Measurements from ENCODE around the gene PTGES3.
"Not testable (repeated sequence)": the region's sequence is repeated elsewhere in the genome, so short reads cannot be mapped to it uniquely, and the experiment has no call there.

PTGES3 gene

DNA sequence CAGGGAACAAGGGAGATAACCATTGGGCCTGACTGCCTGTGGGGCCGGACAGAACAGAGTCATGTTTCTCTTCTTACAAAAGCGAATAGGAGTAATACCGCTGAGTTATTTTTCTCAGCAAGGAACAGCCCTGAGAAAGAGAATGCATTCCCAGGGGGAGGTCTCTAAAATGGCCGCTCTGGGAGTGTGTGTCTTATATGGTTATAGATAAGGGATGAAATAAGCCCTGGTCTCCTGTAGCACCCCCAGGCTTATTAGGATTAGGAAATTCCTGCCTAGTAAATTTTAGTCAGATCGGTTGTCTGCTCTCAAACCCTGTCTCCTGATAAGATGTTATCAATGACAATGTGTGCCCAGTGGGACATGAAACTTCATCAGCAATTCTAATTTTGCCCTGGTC, 34.3 kb downstream of the PTGES3 start:
- not testable (repeated sequence) for DNase-seq (ENCODE audit: low spot score)

DNA sequence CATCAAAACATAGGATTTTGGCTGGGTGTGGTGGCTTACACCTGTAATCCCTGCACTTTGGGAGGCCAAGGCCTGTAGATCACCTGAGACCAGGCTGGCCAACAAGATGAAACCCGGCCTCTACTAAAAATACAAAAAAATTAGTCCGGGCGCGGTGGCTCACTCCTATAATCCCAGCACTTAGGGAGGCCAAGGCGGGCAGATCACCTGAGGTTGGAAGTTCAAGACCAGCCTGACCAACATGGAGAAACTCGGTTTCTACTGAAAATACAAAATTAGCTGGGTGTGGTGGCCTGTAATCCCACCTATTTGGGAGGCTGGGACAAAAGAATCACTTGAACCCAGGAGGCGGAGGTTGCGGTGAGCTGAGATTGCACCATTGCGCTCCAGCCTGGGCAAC, 40.1 kb downstream of the PTGES3 start:
- not testable (repeated sequence) for DNase-seq (ENCODE audit: low spot score)

DNA sequence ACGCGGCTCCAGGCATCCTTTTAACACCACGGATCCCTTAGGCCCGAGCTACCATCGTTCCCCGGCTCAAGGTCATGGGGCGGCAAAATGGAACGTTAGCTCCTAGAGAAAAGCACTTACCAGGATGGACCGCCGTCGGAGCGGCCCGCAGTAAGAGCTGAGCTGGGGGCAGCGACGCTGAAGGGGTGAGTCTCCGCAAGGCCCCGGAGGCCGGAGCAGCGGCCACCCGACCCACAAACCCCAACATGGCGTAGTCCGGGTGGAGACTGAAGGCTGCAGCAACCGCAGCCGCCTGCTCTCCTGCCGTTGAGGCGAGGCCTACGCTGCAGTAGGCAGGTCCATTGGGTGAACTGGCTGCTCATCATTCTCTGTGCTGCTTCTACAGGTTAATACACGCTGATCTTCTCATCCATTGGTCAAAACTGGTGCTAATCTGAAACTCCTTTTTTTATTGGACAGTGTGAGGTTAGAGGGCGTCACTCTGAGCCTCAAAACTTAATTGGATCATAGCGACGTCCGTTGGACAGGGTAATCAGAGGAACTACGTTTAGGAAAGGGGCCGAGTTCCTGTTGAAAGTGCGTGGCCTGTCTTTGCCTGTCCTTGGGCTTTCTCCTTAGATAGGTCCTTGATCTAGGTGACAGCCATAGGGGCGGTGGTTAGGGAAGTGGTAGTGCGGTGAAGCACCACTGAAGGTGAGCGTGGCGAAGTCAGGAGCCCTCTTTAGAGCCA, 42.2 kb downstream of the PTGES3 start, which contains the start of gene ATP5F1B:
Gene ATP5F1B, minus strand, starts transcription at position 268 of the 730 bp plus-strand sequence. Its CDS starts 21 bp downstream, at position 247.
- DNase-seq (ENCODE audit: low spot score), result peak; percentile 100

DNA sequence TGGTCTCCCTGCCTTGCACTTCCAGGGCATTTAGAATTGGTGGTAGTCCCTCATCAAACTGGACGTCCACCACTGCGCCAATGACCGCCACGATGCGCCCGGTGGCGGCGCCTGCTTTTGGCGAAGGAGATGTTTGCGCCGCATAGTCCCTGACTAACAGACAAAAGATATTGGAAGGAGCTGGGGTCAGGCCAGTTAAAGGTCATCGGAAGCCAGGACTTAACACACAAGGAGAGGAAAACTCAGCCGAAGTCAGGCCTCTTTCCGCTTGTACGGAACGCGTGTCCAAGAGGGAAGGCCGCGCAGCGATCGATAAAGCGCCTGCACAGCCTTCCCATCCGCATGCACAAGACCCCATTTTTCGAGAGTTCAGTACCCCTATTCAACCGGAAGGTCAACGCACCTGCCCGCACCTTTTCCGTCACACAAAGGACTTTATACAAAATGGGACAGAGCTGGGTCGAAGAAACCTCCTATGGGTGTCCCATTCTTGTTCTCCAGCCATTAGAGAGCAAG, 42.8 kb downstream of the PTGES3 start:
- DNase-seq (ENCODE audit: low spot score), result no peak

DNA sequence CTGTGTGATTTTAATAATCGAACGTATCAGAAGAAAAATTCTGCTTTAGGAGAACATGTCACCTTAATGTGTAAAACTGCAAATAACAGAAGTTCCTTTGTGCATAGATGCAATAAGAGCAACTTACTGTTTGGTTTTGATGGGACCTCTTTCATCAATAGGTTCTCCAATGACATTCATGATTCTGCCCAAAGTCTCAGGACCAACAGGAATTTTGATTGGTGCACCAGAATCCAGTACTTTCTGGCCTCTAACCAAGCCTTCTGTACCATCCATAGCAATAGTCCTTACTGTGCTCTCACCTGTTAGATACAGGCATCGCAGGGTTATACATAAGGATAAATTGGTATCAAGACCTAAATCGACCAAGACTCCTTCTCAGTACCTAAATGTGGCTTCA, 43.4 kb downstream of the PTGES3 start:
- no peak for DNase-seq (ENCODE audit: low spot score)

DNA sequence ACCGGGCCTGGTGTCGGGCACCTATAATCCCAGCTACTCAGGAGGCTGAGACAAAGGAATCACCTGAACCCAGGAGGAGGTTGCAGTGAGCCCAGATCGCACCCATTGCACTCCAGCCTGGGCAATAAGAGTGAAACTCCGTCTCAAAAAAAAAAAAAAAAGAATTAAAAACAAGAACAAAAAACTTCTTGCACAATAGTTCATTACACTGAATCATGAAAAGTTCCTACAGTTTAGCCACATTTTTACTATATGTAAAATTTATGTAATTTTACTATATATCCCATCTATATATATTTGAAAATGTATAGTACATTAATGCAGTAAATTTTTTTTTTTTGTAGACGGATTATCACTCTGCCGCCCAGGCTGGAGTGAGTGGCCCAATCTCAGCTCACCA, 46.9 kb downstream of the PTGES3 start:
- DNase-seq (ENCODE audit: low spot score), result no peak

DNA sequence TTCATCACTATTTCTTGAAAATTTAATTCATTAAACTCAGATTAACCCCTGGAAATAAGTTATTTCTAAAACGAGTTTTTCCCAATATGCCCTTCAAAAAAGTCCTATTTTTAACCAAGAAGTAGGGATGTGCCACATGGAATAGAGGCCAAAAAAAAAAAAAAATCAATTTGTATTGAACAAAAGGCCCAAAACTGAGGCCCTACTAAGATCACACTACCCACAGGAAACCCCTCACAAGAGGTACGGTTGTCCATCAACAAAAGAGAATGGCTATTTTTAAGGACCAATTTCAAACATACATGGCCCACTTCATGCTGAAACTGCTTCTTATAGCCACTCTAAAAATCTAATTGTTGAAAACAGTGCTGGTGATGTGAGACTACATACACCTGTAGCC, 50.5 kb downstream of the PTGES3 start:
- no peak for DNase-seq (ENCODE audit: low spot score)

DNA sequence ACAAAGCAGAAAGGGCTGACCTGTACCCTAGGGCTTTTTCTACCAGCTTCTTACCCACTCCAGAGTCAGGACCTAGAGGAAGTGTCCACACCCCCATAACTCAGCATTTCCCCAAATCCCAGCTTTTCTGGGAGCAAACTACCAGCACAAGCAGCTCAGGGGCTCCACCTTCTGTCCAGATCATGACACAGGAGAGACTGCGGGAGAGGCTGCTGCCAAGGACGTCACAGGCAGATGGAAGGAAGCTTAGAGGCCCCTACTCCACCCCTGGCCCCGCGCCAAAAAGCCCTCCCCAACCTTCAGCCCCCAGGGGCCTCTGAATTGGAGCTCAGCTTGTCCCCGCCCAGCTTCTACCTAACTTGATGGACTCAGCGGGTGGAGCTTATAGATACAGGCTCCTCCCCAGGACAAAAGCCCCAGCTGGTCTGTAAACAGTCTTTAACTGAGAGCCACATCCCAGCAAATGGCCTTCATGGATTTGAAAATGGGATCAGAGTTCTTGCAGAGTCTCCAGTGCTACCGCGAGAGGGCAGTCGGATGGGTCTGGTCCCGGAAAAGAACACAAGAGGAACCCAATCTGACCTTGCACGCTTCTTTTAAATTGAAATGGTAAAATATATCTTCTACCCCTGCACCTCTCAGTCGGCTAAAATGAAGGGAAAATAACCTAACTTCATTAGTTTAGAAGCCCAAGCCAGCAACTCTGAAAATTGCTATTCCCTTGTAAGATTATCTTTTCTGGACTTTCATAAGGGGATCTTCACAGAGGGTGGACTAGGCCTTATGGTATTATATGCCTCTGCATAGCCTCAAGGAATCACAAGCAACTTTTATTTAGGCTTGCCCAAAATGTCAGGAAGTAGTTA, 51.2 kb downstream of the PTGES3 start:
- peak; percentile 100 for DNase-seq (ENCODE audit: low spot score)

DNA sequence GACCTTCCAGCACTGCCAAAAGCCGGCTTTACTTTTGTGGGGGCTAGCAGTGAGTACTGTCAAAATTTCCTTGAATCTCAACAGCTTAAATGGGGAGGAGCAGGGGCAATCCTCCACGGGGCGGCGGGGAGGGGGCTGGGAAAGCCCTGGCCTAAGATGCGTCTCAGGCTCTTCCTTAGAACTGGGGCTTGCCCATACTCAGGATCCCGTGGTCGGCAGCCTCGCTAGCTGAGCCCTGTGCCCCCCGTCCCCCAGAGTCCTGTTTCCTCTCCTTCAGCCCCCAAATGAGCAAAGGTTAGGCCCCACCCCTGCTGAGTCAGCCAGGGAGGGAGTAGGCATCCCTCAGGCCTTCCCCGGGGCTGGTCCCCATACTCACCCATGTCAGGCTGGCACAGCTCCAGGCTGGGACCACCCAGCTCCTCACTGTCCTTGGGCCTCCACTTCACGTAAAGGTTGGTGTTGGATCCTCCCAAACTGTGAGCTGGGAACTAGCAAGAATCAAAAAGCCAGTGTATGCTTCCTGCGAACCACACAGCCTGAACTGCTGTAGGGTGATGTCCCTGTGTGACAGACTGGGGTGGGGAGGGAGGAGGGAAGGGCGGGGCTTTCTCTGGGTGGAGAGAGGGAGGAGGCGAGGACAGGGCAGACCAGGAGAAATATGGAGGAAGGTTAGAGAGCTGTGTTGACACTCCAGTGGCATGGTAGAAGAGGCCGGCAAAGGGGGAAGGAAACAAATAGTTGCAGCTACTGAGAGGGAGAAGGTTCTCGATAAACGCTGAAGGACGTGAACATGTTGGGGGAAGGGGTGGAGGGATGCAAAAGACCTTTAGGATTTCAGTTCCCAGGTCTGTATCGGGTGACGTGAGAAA, 52.0 kb downstream of the PTGES3 start:
- DNase-seq (ENCODE audit: low spot score), result peak; percentile 92

DNA sequence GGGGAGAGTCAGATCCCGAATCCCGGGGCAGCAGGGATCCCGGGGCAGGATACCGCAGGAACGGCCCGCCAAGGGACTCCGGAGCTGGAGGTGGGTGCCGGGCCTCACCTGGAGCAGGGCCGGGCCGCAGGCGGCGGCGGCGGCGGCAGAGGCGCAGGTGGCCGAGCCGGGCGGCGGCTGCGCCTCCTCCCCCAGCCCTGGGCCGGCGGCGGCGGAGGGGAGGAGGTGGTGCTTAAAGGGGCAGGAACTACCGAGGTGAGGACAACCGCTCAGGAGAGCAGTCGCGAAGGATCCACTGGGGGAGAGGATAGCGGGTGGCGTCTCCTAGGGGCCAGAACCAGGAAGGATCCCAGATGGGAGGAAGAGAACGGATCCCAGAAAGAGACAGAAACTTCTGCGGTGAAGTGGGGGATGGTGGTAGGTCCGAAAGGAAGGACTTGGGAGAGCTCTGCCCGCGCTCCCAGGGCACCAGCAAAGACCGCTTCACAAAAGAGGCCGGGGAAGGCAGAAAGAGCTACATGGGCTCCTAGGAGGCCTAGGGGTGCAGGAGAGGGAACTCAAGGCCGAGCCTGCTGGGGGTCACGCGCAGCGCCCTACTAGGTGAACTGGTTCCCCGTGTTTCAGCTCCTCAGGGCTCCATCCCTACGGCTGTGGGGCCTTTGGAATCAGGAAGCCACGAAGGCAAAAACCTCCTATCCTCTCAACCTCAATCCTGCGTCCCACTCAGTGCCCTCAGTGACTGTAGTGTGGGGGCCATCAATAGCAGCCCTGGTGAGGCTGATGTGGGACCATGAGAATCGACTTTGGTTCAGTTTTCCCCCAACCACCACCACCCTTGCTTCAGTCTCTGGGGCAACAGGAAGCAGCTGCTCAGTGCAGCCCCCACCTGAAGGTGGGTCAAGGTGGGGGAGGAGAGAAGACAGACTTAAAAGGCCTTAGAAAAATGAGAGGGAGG, 53.0 kb downstream of the PTGES3 start:
- peak; percentile 94 for DNase-seq (ENCODE audit: low spot score)

DNA sequence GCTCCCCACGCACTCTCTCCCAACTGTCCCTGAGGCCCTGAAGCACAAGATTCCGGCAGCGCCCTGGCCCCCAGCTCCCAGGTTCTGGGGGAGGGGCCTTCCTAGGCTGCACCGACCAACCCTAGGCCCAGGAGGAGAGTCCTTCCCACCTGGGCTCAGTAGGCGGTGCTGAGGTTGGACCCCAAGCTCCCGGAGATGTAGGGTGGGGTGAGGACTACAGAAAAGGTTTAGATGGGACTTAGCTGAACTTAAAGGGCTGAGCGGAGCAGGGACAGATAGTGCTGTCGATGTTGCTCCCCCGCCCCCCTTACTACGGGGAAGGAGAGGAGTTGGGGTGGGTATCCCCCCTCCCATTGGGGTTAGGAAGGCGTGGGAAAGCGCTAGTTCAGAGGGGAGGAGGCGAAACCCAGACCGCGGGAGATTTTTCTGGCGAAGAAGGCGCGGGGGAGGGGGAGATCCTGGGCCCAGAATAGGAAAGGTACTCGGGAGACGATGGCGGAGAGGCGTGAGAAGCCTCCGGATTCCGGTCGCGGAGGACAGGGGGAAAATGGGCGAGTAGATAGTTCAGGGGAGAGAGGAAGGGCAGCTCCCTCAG, 53.7 kb downstream of the PTGES3 start:
- DNase-seq (ENCODE audit: low spot score), result peak; percentile 78

DNA sequence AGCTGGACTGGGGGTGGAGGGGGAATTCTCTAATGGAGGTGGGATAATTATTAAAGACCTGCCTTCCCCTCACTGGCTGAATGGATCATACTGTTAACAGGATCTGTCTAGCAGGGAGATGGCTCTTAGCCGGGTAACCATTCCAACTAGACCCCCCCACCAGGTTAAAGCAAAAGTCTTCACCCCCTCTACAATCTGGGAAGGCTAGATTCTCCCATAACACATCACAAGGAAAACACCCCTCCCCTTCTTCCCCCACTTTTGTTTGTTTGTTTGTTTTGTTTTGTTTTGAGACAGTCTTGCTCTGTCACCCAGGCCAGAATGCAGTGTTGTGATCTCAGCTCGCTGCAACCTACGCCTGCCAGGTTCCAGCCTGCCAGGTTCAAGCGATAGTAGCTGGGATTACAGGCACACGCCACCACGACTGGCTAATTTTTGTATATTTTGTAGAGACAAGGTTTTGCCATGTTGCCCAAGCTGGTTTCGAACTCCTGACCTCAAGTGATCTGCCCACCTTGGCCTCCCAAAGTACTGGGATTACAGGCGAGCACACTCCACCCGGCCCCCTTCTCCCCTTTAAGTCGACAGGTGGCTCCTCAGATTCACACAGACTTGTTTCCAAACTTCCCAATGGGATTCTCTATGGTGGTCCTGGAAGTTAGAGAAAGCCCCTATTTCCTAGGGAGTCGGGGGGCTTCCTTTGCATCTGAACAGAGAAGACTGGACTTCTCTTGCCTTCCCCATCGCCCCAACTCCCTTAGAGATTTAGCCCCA, 54.4 kb downstream of the PTGES3 start:
- DNase-seq (ENCODE audit: low spot score), result no peak

DNA sequence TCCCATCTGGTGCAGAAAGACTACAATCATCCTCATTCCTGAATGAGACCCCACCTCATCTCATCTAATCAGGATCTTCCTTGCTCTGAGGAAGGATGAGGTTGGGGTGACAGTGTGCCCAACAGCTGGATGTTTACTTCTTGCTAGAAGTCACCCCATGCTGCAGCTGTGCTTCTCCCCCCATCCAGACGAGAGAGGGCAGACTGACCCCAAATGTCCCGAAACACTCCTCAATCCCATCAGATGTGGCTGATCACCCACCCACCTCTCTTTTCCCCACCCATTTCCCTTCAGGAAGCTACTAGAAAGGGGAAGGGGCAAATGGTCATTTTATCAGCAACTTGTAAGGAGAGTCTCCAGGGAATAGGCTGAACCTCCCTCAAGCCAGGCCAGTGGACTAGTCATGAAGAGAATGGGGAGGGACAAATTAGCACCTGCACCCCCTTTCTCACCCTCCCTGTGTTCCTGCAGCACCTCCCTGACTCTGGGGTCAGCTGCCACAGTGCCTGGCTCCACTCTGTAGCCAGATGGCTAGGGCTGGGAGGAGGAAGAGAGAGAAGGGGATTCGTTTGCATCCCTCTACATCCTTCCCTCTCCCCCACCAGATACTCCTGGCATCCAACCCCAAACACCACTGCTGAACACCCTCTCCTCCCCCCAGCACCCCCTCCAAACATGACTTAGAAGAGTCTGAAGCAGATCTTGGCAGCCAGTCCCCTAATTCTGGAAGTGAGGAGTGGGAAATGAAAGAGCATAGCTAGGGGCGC, 55.2 kb downstream of the PTGES3 start:
- no peak for DNase-seq (ENCODE audit: low spot score)

DNA sequence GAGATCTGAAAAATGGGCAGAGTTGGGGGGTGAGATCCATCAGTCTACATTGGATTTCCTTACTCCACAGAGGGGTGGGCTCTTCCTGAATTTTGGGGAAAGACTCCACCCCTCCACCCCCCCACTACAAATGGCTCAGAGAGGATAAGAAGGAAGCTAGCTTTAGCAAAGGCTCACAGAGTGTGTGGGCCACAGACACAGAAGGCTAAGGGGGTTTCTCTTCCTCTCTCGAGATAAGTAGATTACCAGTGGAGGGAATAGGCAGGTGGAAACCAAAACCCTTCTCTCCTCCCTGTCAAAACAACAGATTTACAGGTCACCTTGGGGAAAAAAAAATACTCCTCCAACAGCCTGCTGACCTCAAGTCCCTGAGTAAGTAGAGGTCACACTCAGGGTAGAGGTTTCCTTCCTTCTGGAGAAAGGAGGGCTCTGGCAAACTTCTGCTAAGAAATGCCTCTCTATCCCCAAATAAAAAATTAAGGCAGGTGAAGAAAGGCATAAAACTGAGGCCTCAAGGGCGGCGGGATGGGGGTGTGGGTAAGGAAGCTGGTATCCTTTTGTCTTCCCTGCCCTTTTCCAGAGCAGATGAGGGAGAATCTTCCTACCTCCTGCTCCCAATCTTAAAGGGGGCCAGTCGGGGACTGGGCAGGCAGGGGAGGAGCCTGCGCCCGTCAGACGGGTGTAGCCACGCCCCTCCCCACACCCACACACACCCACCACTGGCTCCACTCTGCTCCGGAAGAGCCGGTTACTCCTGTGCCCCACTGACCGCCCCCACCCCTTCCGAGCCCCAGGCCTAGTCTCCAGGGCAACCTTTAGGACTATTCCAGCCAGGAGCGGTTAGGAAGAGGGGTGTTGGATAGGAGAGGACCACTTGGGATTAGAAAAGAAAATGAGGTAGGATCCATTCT, 56.0 kb downstream of the PTGES3 start:
- DNase-seq (ENCODE audit: low spot score), result peak; percentile 58

DNA sequence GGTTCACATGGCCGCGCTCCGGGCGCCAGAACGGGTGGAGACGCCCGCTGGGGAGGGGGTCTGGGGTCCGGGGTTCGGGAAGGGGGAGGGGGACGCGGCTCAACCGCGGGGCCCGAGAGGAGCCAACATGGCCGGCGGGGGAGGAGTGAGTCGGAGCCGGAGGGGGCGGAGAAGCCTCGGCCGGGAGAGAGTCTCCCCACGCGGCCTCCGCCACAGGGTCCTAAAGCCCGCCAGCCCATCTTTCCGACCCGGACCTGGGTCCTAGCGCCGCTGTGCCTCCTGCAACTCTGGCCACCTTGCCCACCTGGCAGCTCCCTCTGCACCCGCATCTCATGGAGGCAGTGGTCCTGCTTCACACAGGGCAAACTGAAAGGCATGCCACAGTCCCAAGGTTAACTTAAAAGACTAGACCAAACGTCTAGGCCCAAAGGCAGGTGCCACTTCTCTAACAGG, 57.9 kb downstream of the PTGES3 start, which contains the start of gene BAZ2A:
Gene BAZ2A, minus strand, starts transcription at position 147 of the 453 bp plus-strand sequence. CDS start 12,796 bp downstream, outside the sequence.
- peak; percentile 88 for DNase-seq (ENCODE audit: low spot score)

DNA sequence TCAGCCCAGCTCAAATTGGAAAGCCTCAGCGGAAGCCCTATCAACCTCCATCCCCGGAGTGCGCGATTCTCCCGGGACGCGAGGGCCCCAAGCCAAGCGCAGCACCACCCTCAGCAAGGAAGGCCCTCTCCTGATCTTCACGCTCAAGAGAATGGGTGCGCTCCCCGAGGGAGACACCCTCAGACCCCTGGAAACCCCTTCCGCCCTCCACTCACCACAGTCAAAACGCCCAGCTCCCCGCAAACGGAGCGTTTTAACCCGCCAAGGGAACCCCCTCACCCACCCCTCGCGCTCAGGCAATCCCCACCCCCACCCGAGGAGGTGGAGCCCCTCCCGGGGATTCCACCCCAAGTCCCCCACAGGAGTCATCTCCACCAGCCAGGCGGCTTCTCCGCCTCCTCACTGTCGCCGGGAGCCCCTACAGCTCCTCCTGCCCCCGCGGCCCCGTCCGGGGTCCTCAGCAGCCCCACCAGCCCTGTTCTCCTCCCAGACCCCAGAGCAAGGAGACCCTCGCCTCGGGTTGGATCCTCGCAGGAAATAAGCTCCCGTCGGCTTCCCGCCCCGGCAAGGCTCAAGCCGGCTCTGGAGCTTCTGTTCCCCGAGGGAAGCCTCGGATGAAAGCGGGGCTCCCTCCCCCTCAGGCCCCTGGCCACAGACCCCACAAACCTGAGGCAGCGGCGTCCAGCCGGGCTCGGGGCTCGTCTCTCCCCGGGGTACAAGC, 58.5 kb downstream of the PTGES3 start:
- peak; percentile 34 for DNase-seq (ENCODE audit: low spot score)
